ENCODE data around the gene NSF.

- TF ChIP-seq CTCF (IDR thresholded peaks at IDR 0.05) = no peak
- no peak for TF ChIP-seq POLR2AphosphoS5 (IDR thresholded peaks at IDR 0.05; ENCODE audit: low read depth, low read length)
- no peak for TF ChIP-seq REST (IDR thresholded peaks at IDR 0.05; ENCODE audit: insufficient read depth in 1 of 2, low read depth in 2 of 2, low read length in 1 of 2)
- TF ChIP-seq SIN3A (IDR thresholded peaks at IDR 0.05; ENCODE audit: borderline replicate concordance, insufficient read depth, low read depth, low read length) = no peak
Measured at GRCh38 chr17:46793541-46793940, 203.1 kb downstream of the NSF start.

Measured in Panc1 (cell line).